Mononuclear cell (primary cell): Measurements from ENCODE around the gene UBXN10. TPM values are rescaled to one million over a fixed set of nuclear protein-coding genes. Genes with fewer than 3 reads are reported as not detected.

Source experiments
- H3K27me3 ChIP-seq: 2 replicates; pipeline ENCODE4 v1.6.0; 2011; ENCODE audit warnings: low read length, control low read depth; ENCODE audit not compliant: insufficient read depth
- H3K4me1 ChIP-seq: 2 replicates; pipeline ENCODE4 v1.5.1; 2011; ENCODE audit warnings: mild to moderate bottlenecking, low read length, control low read depth; ENCODE audit not compliant: insufficient read depth
- H3K4me3 ChIP-seq: 2 replicates; pipeline ENCODE4 v1.5.1; 2011; ENCODE audit warnings: mild to moderate bottlenecking, low read length, moderate library complexity
- H3K9me3 ChIP-seq: 2 replicates; pipeline ENCODE4 v1.5.1; 2011; ENCODE audit warnings: low read depth, mild to moderate bottlenecking, control low read depth, low read length
- total RNA-seq: library from RNA; depleted of rRNA; stranded (reverse); fragments of >200 nt; gene quantifications from one replicate; pipeline ENCODE4 v1.2.3, GENCODE V29; 2012

UBXN10 gene
- total RNA-seq, 1 donor = 0.52 TPM

GRCh38 chr1:20187103-20187812 is 1.4 kb downstream of the UBXN10 start:
- Histone ChIP-seq H3K27me3 (peaks cover 10% of the 10 kb centered on the region), H3K4me1 (peaks cover 37% of the 10 kb centered on the region), H3K4me3 (no peak overlapping the region), H3K9me3 (no peaks in the 10 kb centered on the region)

GRCh38 chr1:20187813-20188454 is 2.0 kb downstream of the UBXN10 start:
- peaks cover 10% of the 10 kb centered on the region for H3K27me3 ChIP-seq
- H3K9me3 ChIP-seq = no peaks in the 10 kb centered on the region
- H3K4me1 ChIP-seq = peaks cover 37% of the 10 kb centered on the region
- no peak overlapping the region for H3K4me3 ChIP-seq

GRCh38 chr1:20188455-20188817 is 2.5 kb downstream of the UBXN10 start:
- H3K4me3 ChIP-seq = no peak overlapping the region
- H3K4me1 ChIP-seq = peaks cover 37% of the 10 kb centered on the region
- H3K9me3 ChIP-seq = no peaks in the 10 kb centered on the region
- peaks cover 10% of the 10 kb centered on the region for H3K27me3 ChIP-seq

DNA sequence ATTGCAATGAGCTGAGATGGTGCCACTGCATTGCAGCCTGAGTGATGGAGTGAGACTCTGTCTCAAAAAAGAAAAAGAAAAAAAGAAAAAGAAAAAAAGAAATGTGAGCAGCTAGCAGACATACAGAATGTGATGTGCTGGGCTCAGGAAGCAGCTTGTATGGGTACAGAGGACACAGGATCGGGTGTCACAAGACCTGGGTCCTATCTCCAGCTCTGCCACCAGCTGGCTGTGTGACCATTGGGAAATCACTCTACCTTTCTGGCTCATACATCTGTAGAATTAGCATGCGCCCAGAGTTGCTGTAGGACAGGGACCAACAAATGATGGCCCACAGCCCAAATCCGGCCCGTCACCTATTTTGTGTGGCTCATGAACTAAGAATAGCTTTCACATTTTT is 3.8 kb downstream of the UBXN10 start:
- H3K4me3 ChIP-seq = no peak overlapping the region
- no peaks in the 10 kb centered on the region for H3K9me3 ChIP-seq
- peaks cover 10% of the 10 kb centered on the region for H3K27me3 ChIP-seq
- H3K4me1 ChIP-seq = peaks cover 36% of the 10 kb centered on the region

DNA sequence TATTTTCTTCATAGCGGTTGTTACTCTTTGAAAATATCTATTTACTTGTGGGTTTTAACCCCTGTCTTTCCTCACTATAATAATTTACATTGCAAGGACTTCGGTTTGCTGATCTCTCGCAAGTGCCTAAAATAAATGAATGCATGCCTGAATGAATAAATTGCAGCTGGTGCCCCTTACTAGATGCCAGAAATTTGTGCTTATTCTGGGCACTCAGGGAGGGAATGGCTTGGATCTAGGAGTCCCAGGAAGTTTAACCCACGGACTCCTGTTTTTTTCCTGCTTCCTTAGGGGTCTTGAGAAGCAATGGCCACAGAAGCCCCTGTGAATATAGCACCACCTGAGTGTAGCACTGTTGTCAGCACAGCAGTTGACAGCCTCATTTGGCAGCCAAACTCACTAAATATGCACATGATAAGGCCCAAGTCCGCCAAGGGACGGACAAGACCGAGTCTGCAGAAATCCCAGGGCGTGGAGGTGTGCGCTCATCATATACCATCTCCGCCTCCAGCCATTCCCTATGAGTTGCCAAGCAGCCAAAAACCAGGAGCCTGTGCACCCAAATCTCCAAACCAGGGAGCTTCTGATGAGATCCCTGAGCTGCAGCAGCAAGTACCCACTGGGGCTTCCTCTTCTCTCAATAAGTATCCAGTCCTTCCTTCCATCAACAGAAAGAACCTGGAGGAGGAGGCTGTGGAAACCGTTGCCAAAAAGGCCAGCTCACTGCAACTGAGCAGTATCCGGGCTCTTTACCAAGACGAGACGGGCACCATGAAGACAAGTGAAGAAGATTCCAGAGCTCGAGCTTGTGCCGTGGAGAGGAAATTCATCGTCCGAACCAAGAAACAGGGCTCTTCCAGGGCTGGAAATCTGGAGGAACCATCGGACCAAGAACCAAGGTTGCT is 4.6 kb downstream of the UBXN10 start:
- H3K4me1 ChIP-seq = peaks cover 27% of the 10 kb centered on the region
- no peaks in the 10 kb centered on the region for H3K9me3 ChIP-seq
- no peak overlapping the region for H3K4me3 ChIP-seq
- H3K27me3 ChIP-seq = peaks cover 10% of the 10 kb centered on the region

DNA sequence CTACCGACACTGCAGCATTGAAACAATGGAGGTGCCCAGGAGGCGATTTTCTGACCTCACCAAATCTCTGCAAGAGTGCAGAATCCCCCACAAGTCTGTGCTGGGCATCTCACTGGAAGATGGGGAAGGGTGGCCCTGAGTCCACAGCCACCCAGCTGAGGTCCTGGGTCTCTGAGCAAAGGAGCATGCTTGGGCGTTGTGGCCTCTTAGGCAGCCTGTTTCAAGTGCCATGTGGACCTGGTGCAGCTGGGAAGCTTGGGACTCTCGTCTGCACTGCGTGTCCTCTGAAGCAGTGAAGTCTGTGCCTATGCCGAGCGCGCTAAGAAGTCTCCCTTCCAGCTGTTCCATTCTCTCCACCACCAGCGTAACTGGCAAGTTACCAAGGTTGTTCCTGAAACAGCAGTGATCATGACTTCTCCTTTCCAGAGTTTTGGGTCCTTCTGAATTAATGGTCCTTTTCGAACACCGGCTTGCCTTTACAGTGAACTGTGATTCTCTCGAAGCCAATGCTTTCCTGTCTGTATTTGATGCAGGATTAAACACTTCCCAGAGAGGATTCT is 5.5 kb downstream of the UBXN10 start:
- Histone ChIP-seq H3K4me1 (peaks cover 22% of the 10 kb centered on the region), H3K9me3 (no peaks in the 10 kb centered on the region), H3K27me3 (peaks cover 10% of the 10 kb centered on the region), H3K4me3 (no peak overlapping the region)

- no peaks in the 10 kb centered on the region for H3K9me3 ChIP-seq
- H3K27me3 ChIP-seq = peaks cover 7% of the 10 kb centered on the region
- peaks cover 12% of the 10 kb centered on the region for H3K4me1 ChIP-seq
- no peak overlapping the region for H3K4me3 ChIP-seq
Observed at GRCh38 chr1:20192364-20192763, 6.5 kb downstream of the UBXN10 start.

DNA sequence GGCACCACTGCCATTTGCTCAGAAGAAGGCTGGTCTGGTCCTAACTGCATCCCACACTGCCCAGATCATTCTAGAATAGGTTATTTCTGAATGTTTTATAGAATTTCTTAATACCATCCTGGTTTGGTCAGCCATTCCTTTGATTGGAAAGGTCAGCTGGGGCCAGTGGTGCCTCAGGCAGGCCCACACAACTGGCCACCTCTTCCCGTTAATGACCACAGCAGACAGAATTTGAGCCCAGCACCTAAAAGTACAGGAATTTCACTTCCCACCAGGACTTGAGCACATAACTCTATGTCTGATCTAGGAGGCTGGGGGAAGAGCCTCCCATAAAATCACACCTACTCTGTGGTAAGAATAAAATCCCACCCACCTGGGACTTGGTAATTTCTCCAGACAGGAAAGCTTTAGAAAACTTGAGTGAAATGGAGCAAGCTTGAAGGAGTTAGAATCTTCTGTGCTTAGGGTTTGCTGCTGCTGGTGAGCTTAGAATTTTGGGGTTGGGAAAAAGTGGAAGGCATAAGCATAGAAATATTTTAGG is 7.0 kb downstream of the UBXN10 start:
- Histone ChIP-seq H3K4me1 (peaks cover 8% of the 10 kb centered on the region), H3K4me3 (no peak overlapping the region), H3K27me3 (peaks cover 7% of the 10 kb centered on the region), H3K9me3 (no peaks in the 10 kb centered on the region)

- no peaks in the 10 kb centered on the region for H3K27me3 ChIP-seq
- no peak overlapping the region for H3K4me3 ChIP-seq
- no peaks in the 10 kb centered on the region for H3K4me1 ChIP-seq
- no peaks in the 10 kb centered on the region for H3K9me3 ChIP-seq
Observed at GRCh38 chr1:20194224-20194623, 8.3 kb downstream of the UBXN10 start.

DNA sequence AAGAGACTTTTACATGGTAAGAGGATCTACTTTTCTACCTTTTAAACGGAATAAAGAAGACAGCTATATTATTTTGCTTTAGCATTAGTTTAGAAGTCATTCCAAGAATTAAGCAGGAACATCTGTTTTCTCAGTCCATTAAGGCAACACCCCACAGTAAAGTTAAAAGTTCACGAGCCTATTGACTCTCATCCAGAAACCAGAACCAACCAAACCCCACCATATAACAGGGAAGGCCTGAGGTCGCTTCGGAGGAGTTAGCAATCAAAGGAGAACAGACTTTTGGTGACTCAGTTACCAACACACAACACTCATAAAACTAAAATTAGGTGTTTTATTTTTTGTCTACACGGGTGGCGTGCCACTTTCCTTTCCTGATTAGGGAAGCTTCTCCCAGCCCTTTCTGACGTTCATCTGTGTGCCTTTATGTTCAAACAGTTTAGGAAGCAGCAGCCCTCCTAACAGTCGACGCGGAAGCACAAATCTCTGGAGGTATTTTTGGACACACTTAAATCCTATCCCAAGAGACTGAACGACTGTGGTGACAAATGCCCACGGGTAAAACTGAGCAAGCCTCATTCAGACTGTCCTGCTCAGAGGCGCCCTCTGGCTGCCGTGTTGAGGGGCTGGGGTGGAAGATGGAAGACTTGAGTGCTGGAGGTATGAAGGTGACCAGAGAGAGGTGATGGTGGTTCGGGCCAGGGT is 9.0 kb downstream of the UBXN10 start:
- Histone ChIP-seq H3K9me3 (no peaks in the 10 kb centered on the region), H3K4me3 (no peak overlapping the region), H3K27me3 (no peaks in the 10 kb centered on the region), H3K4me1 (no peaks in the 10 kb centered on the region)

DNA sequence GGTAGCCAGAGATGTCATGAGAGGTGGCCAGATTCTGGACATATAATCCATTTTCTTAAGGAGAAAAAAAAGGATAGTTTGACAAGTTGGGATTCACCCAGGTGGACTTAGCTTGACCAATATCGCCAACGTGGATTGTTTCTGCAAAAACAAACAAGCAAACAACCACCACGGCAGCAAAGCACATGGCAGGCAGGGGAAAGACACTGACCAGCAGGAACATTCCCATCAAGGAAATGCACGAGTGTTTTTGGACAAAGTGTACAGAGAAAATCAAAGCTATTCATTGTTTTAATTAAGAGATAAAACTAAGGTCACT is 9.5 kb downstream of the UBXN10 start:
- H3K9me3 ChIP-seq = no peaks in the 10 kb centered on the region

GRCh38 chr1:20197329-20197791 is 11.5 kb downstream of the UBXN10 start:
- H3K27me3 ChIP-seq = no peaks in the 10 kb centered on the region
- no peaks in the 10 kb centered on the region for H3K9me3 ChIP-seq
- H3K4me1 ChIP-seq = no peaks in the 10 kb centered on the region
- H3K4me3 ChIP-seq = no peak overlapping the region

More for the DNA sequence above, 9.5 kb downstream of the UBXN10 start:
- Histone ChIP-seq H3K4me1 (no peaks in the 10 kb centered on the region), H3K27me3 (no peaks in the 10 kb centered on the region), H3K4me3 (no peak overlapping the region)

GRCh38 chr1:20198296-20198695 is 12.4 kb downstream of the UBXN10 start:
- H3K4me1 ChIP-seq = no peaks in the 10 kb centered on the region
- no peaks in the 10 kb centered on the region for H3K27me3 ChIP-seq
- H3K4me3 ChIP-seq = no peak overlapping the region
- no peaks in the 10 kb centered on the region for H3K9me3 ChIP-seq

DNA sequence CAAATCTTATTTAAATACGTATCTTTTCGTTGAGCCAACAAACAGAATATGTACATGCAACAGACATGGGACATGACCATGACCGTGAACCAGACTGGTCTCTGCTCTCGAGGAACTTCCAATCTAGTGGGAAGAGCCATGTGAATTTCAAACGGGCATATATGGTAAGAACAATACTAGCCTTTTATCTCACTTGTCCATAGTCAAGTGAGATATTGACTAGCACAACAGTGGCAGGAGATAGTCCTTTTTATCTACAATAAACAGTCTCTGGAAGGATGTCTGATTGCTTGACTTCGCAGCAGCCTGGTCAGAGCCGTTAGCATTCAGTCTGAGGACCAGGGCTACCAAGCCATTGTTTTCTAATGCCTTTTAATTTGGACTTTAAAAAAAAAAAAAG is 13.0 kb downstream of the UBXN10 start:
- Histone ChIP-seq H3K27me3 (no peaks in the 10 kb centered on the region), H3K4me3 (no peak overlapping the region), H3K9me3 (no peaks in the 10 kb centered on the region), H3K4me1 (no peaks in the 10 kb centered on the region)
